WTC11 (cell line): ENCODE measurements around the gene PPP1CA.

Experiments used
- FOXJ3 ChIP-seq: sonication (generic); formaldehyde crosslinking; IDR thresholded peaks from 2 replicates; pipeline ENCODE4 v1.9.0; 2021; ENCODE audit warnings: missing genetic modification reagents, mild to moderate bottlenecking, borderline replicate concordance
- FOXK1 ChIP-seq: sonication (generic); formaldehyde crosslinking; IDR thresholded peaks from 2 replicates; pipeline ENCODE4 v1.8.0; 2022; ENCODE audit warnings: mild to moderate bottlenecking, moderate library complexity, missing genetic modification reagents
- NR3C1 ChIP-seq: sonication (generic); formaldehyde crosslinking; conservative IDR thresholded peaks from 2 replicates; pipeline ENCODE4 v1.8.1; 2023; ENCODE audit warnings: low read depth, mild to moderate bottlenecking, missing genetic modification reagents
- SP1 ChIP-seq: sonication (generic); formaldehyde crosslinking; conservative IDR thresholded peaks from 2 replicates; pipeline ENCODE4 v1.8.1; 2022; ENCODE audit warnings: missing genetic modification reagents
- TEAD4 ChIP-seq: sonication (generic); formaldehyde crosslinking; IDR thresholded peaks from 2 replicates; pipeline ENCODE4 v1.8.0; 2022; ENCODE audit warnings: mild to moderate bottlenecking, missing genetic modification reagents
- TF ChIP-seq, protein P1 (sequence below): fragments of 200-600 bp; IDR thresholded peaks from 2 replicates; pipeline ENCODE4 v1.8.0; 2022; ENCODE audit warnings: antibody characterized with exemption
- TF ChIP-seq, protein P2 (sequence below): sonication (generic); formaldehyde crosslinking; IDR thresholded peaks from 2 replicates; pipeline ENCODE4 v1.8.0; 2022; ENCODE audit warnings: mild to moderate bottlenecking, missing genetic modification reagents
- TF ChIP-seq, protein P3 (sequence below): sonication (generic); formaldehyde crosslinking; IDR thresholded peaks from 2 replicates; pipeline ENCODE4 v1.8.1; 2022; ENCODE audit warnings: low read depth, missing genetic modification reagents, borderline replicate concordance
- TF ChIP-seq, protein P4 (sequence below): sonication (generic); formaldehyde crosslinking; conservative IDR thresholded peaks from 2 replicates; pipeline ENCODE4 v1.8.1; 2022; ENCODE audit warnings: mild to moderate bottlenecking, missing genetic modification reagents
- TF ChIP-seq, protein P5 (sequence below): sonication (generic); formaldehyde crosslinking; IDR thresholded peaks from 2 replicates; pipeline ENCODE4 v1.8.0; 2022; ENCODE audit warnings: mild to moderate bottlenecking, missing genetic modification reagents
- TF ChIP-seq, protein P6 (sequence below): sonication (generic); formaldehyde crosslinking; IDR thresholded peaks from 2 replicates; pipeline ENCODE4 v1.8.1; 2023; ENCODE audit warnings: mild to moderate bottlenecking, missing genetic modification reagents
- TF ChIP-seq, protein P7 (sequence below): sonication (generic); formaldehyde crosslinking; IDR thresholded peaks from 2 replicates; pipeline ENCODE4 v1.8.0; 2022; ENCODE audit warnings: mild to moderate bottlenecking, missing genetic modification reagents

DNA sequence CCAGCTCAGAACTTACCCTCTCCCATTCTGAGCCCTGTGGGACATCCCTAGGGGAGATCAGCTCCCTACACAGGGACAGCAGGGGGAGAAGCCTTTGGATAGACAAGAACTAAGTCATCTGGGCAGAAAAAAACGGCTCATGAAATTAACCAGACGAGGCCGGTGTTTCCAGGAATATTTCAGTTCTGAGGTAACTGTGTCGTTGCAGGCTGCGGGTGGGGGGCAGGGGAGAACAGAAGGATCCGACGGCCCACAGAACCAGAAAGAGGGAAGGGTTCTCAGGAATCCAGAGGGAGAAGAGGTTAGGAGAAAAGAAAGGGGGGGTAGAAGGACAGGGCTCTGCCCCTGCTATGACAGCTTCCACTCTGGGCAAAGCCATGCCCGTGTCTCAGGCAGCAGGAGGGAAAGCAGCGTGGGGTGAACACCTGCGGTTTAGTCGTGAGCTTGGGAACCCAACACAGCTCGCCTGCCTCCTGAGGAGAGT is 31.8 kb downstream of the PPP1CA start:
- TF ChIP-seq, protein P1, sequence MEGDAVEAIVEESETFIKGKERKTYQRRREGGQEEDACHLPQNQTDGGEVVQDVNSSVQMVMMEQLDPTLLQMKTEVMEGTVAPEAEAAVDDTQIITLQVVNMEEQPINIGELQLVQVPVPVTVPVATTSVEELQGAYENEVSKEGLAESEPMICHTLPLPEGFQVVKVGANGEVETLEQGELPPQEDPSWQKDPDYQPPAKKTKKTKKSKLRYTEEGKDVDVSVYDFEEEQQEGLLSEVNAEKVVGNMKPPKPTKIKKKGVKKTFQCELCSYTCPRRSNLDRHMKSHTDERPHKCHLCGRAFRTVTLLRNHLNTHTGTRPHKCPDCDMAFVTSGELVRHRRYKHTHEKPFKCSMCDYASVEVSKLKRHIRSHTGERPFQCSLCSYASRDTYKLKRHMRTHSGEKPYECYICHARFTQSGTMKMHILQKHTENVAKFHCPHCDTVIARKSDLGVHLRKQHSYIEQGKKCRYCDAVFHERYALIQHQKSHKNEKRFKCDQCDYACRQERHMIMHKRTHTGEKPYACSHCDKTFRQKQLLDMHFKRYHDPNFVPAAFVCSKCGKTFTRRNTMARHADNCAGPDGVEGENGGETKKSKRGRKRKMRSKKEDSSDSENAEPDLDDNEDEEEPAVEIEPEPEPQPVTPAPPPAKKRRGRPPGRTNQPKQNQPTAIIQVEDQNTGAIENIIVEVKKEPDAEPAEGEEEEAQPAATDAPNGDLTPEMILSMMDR, result no peak
- TF ChIP-seq FOXK1 (CRISPR knock-in tag) (no peak), TEAD4 (no peak), NR3C1 (no peak), FOXJ3 (CRISPR knock-in tag) (no peak), SP1 (CRISPR knock-in tag) (no peak)
- TF ChIP-seq, protein P2, sequence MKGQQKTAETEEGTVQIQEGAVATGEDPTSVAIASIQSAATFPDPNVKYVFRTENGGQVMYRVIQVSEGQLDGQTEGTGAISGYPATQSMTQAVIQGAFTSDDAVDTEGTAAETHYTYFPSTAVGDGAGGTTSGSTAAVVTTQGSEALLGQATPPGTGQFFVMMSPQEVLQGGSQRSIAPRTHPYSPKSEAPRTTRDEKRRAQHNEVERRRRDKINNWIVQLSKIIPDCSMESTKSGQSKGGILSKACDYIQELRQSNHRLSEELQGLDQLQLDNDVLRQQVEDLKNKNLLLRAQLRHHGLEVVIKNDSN, result no peak
- TF ChIP-seq, protein P3, sequence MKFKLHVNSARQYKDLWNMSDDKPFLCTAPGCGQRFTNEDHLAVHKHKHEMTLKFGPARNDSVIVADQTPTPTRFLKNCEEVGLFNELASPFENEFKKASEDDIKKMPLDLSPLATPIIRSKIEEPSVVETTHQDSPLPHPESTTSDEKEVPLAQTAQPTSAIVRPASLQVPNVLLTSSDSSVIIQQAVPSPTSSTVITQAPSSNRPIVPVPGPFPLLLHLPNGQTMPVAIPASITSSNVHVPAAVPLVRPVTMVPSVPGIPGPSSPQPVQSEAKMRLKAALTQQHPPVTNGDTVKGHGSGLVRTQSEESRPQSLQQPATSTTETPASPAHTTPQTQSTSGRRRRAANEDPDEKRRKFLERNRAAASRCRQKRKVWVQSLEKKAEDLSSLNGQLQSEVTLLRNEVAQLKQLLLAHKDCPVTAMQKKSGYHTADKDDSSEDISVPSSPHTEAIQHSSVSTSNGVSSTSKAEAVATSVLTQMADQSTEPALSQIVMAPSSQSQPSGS (CRISPR knock-in tag), result no peak
- TF ChIP-seq, protein P4, sequence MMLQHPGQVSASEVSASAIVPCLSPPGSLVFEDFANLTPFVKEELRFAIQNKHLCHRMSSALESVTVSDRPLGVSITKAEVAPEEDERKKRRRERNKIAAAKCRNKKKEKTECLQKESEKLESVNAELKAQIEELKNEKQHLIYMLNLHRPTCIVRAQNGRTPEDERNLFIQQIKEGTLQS (CRISPR knock-in tag), result no peak
- TF ChIP-seq, protein P5, sequence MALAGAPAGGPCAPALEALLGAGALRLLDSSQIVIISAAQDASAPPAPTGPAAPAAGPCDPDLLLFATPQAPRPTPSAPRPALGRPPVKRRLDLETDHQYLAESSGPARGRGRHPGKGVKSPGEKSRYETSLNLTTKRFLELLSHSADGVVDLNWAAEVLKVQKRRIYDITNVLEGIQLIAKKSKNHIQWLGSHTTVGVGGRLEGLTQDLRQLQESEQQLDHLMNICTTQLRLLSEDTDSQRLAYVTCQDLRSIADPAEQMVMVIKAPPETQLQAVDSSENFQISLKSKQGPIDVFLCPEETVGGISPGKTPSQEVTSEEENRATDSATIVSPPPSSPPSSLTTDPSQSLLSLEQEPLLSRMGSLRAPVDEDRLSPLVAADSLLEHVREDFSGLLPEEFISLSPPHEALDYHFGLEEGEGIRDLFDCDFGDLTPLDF (CRISPR knock-in tag), result no peak
- TF ChIP-seq, protein P6, sequence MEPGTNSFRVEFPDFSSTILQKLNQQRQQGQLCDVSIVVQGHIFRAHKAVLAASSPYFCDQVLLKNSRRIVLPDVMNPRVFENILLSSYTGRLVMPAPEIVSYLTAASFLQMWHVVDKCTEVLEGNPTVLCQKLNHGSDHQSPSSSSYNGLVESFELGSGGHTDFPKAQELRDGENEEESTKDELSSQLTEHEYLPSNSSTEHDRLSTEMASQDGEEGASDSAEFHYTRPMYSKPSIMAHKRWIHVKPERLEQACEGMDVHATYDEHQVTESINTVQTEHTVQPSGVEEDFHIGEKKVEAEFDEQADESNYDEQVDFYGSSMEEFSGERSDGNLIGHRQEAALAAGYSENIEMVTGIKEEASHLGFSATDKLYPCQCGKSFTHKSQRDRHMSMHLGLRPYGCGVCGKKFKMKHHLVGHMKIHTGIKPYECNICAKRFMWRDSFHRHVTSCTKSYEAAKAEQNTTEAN (CRISPR knock-in tag), result no peak
- TF ChIP-seq, protein P7, sequence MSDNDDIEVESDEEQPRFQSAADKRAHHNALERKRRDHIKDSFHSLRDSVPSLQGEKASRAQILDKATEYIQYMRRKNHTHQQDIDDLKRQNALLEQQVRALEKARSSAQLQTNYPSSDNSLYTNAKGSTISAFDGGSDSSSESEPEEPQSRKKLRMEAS (CRISPR knock-in tag), result no peak
